Fibroblast of lung (primary cell): ENCODE results near the gene SOX9. TPM values are rescaled to one million over a fixed set of nuclear protein-coding genes. Genes with fewer than 3 reads are reported as not detected.

ENCODE experiments used
- DNase-seq, 2 donors: peaks; one replicate each; pipeline versions ENCODE4 v3.0.0 to v3.0.0-alpha.2; 2010; ENCODE audit warnings: low read depth in 2 of 2
- H2AFZ ChIP-seq: 2 replicates; pipeline ENCODE4 v1.5.1; 2012; ENCODE audit warnings: low read length, control low read depth, inconsistent platforms
- H3K27ac ChIP-seq: 2 replicates; pipeline ENCODE4 v1.5.1; 2011; ENCODE audit warnings: low read length, control low read depth; ENCODE audit not compliant: insufficient read depth
- H3K27me3 ChIP-seq: 2 replicates; pipeline ENCODE4 v1.5.1; 2011; ENCODE audit warnings: mild to moderate bottlenecking, low read length; ENCODE audit not compliant: control insufficient read depth, insufficient read depth
- H3K36me3 ChIP-seq: 2 replicates; pipeline ENCODE4 v1.5.1; 2011; ENCODE audit warnings: low read length; ENCODE audit not compliant: control insufficient read depth, insufficient read depth
- H3K4me1 ChIP-seq: 2 replicates; pipeline ENCODE4 v1.5.1; 2011; ENCODE audit warnings: low read length; ENCODE audit not compliant: control insufficient read depth, insufficient read depth; ENCODE audit errors: extremely low read depth
- H3K4me2 ChIP-seq: 2 replicates; pipeline ENCODE4 v1.5.1; 2011; ENCODE audit warnings: low read length, control low read depth; ENCODE audit not compliant: insufficient read depth; ENCODE audit errors: extremely low read depth
- H3K4me3 ChIP-seq, 4 experiments: fragments of 200-600 bp in 1 of 4; sonication (generic) in 1 of 4; replicated peaks in 1 of 4; 2 replicates each; pipeline ENCODE4 v1.5.1; 2011 to 2016; ENCODE audit warnings: low read length in 4 of 4, low read depth in 3 of 4, mild to moderate bottlenecking in 3 of 4, control low read depth in 2 of 4, inconsistent platforms in 1 of 4, mixed read lengths in 1 of 4; ENCODE audit not compliant: insufficient read depth in 1 of 4; ENCODE audit errors: control extremely low read depth in 1 of 4
- H3K79me2 ChIP-seq: 2 replicates; pipeline ENCODE4 v1.5.1; 2012; ENCODE audit warnings: mild to moderate bottlenecking, low read length, inconsistent platforms; ENCODE audit not compliant: control insufficient read depth, insufficient read depth
- H3K9ac ChIP-seq: 2 replicates; pipeline ENCODE4 v1.5.1; 2011; ENCODE audit warnings: mild to moderate bottlenecking, low read length, control low read depth; ENCODE audit not compliant: insufficient read depth
- H3K9me3 ChIP-seq: 2 replicates; pipeline ENCODE4 v1.5.1; 2012; ENCODE audit warnings: low read depth, low read length; ENCODE audit not compliant: control insufficient read depth, insufficient read depth
- H4K20me1 ChIP-seq: 2 replicates; pipeline ENCODE4 v1.5.1; 2011; ENCODE audit warnings: low read length; ENCODE audit not compliant: control insufficient read depth, insufficient read depth; ENCODE audit errors: extremely low read depth
- EZH2 ChIP-seq: IDR thresholded peaks from 2 replicates; pipeline ENCODE4 v1.5.1; 2012; ENCODE audit warnings: low read length, control low read depth, mild to moderate bottlenecking; ENCODE audit errors: missing control alignments
- polyA minus RNA-seq: library from RNA; depleted of rRNA, polyadenylated mRNA; stranded (reverse); fragments of >200 nt; gene quantifications from 2 replicates; pipeline ENCODE4 v1.2.3, GENCODE V29; 2011; ENCODE audit warnings: low replicate concordance
- polyA plus RNA-seq, 2 donors: library from polyadenylated mRNA; depleted of rRNA in 1 of 2; stranded (reverse) in 1 of 2; unstranded in 1 of 2; fragments of >200 nt; gene quantifications; 2 replicates each; pipeline ENCODE4 v1.2.1, GENCODE V29; 2011 to 2012; ENCODE audit warnings: missing spikeins in 1 of 2
- total RNA-seq: library from RNA; depleted of rRNA; stranded (reverse); fragments of >200 nt; gene quantifications from 2 replicates; pipeline ENCODE4 v1.2.1, GENCODE V29; 2014
- TF ChIP-seq, protein P1 (sequence below), 2 donors: IDR thresholded peaks in 1 of 2; conservative IDR thresholded peaks in 1 of 2; 1 replicate in 1 of 2; 2 replicates in 1 of 2; pipeline ENCODE4 v1.5.1; 2011 to 2012; ENCODE audit warnings: low read length in 2 of 2, control low read depth in 1 of 2, inconsistent platforms in 1 of 2, low read depth in 1 of 2, mild to moderate bottlenecking in 1 of 2

SOX9 gene
- total RNA-seq (4.1 and 5.4 TPM in 2 replicates), polyA plus RNA-seq (3.1 and 12.5 TPM in 2 replicates), polyA minus RNA-seq (2.3 and 5.8 TPM in 2 replicates)
- polyA plus RNA-seq (2012) = 6.2 and 20.5 TPM in 2 replicates

DNA sequence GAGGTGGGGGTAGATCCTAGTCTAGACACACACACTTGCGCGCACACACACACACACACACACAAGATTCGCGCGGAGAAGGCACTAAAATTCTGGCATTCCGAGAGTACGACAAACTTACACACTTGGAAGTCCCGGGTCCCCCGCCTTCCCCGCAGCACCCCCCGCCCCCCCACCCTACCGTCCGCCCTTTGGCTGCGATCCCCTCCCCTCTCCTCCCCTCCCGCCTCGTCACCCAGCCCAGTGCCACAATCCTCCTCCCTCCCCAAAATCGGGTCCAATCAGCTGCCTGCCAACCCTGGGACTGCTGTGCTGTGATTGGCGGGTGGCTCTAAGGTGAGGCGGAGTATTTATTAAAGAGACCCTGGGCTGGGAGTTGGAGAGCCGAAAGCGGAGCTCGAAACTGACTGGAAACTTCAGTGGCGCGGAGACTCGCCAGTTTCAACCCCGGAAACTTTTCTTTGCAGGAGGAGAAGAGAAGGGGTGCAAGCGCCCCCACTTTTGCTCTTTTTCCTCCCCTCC lies at the start of gene SOX9:
TSS of gene SOX9 (plus strand) at position 379 of the 522 bp plus-strand sequence. CDS start 372 bp downstream, outside the sequence.
- Histone ChIP-seq H3K4me2 (peak within 1 kb of the TSS; percentile 96), H3K36me3 (peaks cover 6% of the 10 kb centered on the region), H2AFZ (peak within 1 kb of the TSS; percentile 90), H3K9ac (peak within 1 kb of the TSS; percentile 70), H3K27me3 (peaks cover 28% of the 10 kb centered on the region), H3K79me2 (peaks cover 30% of the 10 kb centered on the region), H3K4me3 (peak within 1 kb of the TSS; percentile 76 to 94 (median 92)), H4K20me1 (no peaks in the 10 kb centered on the region), H3K4me1 (peaks cover 7% of the 10 kb centered on the region), H3K9me3 (no peaks in the 10 kb centered on the region), H3K27ac (peak within 1 kb of the TSS; percentile 79)
- DNase-seq = peak; percentile 97 to 98
- no peak for TF ChIP-seq EZH2
- TF ChIP-seq, protein P1, sequence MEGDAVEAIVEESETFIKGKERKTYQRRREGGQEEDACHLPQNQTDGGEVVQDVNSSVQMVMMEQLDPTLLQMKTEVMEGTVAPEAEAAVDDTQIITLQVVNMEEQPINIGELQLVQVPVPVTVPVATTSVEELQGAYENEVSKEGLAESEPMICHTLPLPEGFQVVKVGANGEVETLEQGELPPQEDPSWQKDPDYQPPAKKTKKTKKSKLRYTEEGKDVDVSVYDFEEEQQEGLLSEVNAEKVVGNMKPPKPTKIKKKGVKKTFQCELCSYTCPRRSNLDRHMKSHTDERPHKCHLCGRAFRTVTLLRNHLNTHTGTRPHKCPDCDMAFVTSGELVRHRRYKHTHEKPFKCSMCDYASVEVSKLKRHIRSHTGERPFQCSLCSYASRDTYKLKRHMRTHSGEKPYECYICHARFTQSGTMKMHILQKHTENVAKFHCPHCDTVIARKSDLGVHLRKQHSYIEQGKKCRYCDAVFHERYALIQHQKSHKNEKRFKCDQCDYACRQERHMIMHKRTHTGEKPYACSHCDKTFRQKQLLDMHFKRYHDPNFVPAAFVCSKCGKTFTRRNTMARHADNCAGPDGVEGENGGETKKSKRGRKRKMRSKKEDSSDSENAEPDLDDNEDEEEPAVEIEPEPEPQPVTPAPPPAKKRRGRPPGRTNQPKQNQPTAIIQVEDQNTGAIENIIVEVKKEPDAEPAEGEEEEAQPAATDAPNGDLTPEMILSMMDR (conservative IDR thresholded peaks at IDR 0.05 in 1 of 2, IDR thresholded peaks at IDR 0.05 in 1 of 2; ENCODE audit: low read depth in 1 of 2, low read length in 2 of 2) = no peak

DNA sequence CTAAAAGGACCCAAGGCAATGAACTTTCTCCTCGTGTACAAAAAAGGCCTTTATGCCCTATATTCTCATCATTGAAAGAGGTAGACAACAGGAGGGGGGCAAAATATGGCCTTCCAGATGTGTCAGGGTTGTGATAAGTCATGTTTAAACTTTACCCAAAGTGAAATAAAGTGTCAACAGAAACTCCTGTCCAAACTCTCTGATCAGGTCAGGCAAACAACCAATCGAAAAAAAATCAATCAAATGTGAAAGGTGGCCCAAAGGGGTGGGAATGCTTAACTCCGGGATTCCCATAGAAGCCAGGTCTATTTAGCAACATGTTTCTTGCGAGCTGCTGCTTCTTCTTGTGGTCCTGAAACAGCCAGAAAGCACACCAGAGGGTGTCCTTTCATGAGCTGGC lies 49.5 kb upstream of the SOX9 start:
- Histone ChIP-seq H3K36me3 (no peaks in the 10 kb centered on the region), H3K4me2 (no peak overlapping the region), H3K9ac (no peak overlapping the region), H3K4me1 (no peaks in the 10 kb centered on the region), H3K9me3 (no peaks in the 10 kb centered on the region), H4K20me1 (no peaks in the 10 kb centered on the region), H3K79me2 (no peaks in the 10 kb centered on the region), H3K27me3 (no peaks in the 10 kb centered on the region), H2AFZ (no peak overlapping the region), H3K27ac (no peak overlapping the region), H3K4me3 (no peak overlapping the region)
- DNase-seq = no peak
- TF ChIP-seq EZH2 = no peak
- TF ChIP-seq, protein P1 (conservative IDR thresholded peaks at IDR 0.05 in 1 of 2, IDR thresholded peaks at IDR 0.05 in 1 of 2; ENCODE audit: low read depth in 1 of 2, low read length in 2 of 2) = no peak

DNA sequence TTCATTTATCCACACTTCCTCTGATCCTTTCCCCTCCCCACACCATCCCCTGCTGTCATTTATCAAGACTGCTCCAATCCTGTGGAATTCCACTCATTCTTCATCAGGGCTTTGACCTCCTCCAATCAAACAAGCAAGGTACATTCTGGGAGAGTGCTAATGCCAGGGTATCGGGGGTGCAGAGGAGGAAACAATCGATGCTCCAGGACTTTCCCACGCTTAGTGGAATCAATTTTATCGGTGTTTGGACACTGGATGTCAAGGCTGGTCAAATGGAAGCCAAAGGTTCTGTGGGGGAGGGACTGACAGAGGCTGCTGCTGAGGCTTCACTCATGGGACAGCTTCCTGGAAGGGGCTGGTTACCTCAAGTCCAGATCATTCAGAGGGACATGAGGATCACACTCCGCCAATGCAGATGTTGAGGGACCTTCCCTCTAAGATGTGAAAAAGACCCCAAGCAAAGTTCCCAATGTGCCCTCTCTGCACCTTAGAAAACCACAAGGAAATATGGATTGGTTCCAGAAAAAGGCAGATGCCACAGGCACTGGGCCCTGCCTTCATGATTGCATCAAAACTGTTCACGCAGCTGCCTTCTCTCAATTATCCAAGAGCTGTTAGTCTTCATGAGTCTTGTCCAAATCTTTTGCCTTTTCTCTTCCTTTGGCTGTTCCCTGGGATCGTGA lies 44.7 kb upstream of the SOX9 start:
- H3K4me1 ChIP-seq = no peaks in the 10 kb centered on the region
- no peak overlapping the region for H3K4me3 ChIP-seq
- no peak overlapping the region for H3K4me2 ChIP-seq
- no peak overlapping the region for H3K27ac ChIP-seq
- DNase-seq = no peak
- H3K9me3 ChIP-seq = no peaks in the 10 kb centered on the region
- no peaks in the 10 kb centered on the region for H3K79me2 ChIP-seq
- H3K27me3 ChIP-seq = no peaks in the 10 kb centered on the region
- no peaks in the 10 kb centered on the region for H3K36me3 ChIP-seq
- TF ChIP-seq, protein P1 (conservative IDR thresholded peaks at IDR 0.05 in 1 of 2, IDR thresholded peaks at IDR 0.05 in 1 of 2; ENCODE audit: low read depth in 1 of 2, low read length in 2 of 2) = no peak
- no peak for TF ChIP-seq EZH2
- H4K20me1 ChIP-seq = no peaks in the 10 kb centered on the region
- no peak overlapping the region for H2AFZ ChIP-seq
- H3K9ac ChIP-seq = no peak overlapping the region
